A549 (cell line): ENCODE measurements around the gene GLIS1.

Source experiments
- EHMT2 ChIP-seq: fragments of 200-600 bp; sonication (generic); IDR thresholded peaks from 2 replicates; pipeline ENCODE4 v1.6.1; 2016; ENCODE audit warnings: antibody characterized with exemption, low read depth, mild to moderate bottlenecking, moderate library complexity
- ESRRA ChIP-seq: fragments of 150-350 bp; IDR thresholded peaks from 2 replicates; pipeline ENCODE4 v1.6.1; 2014; ENCODE audit warnings: mild to moderate bottlenecking, low read length, borderline replicate concordance
- HDAC2 ChIP-seq: fragments of 200-600 bp; sonication (generic); IDR thresholded peaks from 2 replicates; pipeline ENCODE4 v1.6.1; 2016
- MYC ChIP-seq: IDR thresholded peaks from 2 replicates; pipeline ENCODE4 v1.6.1; 2012; ENCODE audit warnings: mild to moderate bottlenecking, inconsistent platforms, low read length, improper control_type of control experiment, borderline replicate concordance
- NPAS2 ChIP-seq: fragments of 250-450 bp; sonication (Bioruptor Pico); IDR thresholded peaks from 2 replicates; pipeline ENCODE4 v1.8.0; 2022; ENCODE audit warnings: mild to moderate bottlenecking, moderate library complexity, borderline replicate concordance
- POLR2A ChIP-seq: IDR thresholded peaks from 2 replicates; pipeline ENCODE4 v1.6.1; 2012; ENCODE audit warnings: mild to moderate bottlenecking, low read length
- POLR2AphosphoS2 ChIP-seq: conservative IDR thresholded peaks from 2 replicates; pipeline ENCODE4 v1.6.1; 2012; ENCODE audit warnings: low read length, improper control_type of control experiment, inconsistent platforms
- RFX5 ChIP-seq: fragments of 450-650 bp; IDR thresholded peaks from 2 replicates; pipeline ENCODE4 v1.7.1; 2014; ENCODE audit warnings: antibody characterized with exemption, mild to moderate bottlenecking, moderate library complexity
- ZNF302 ChIP-seq: fragments of 250-450 bp; sonication (Bioruptor Pico); IDR thresholded peaks from 2 replicates; pipeline ENCODE4 v1.9.0; 2021; ENCODE audit warnings: inconsistent platforms, mild to moderate bottlenecking, moderate library complexity
- TF ChIP-seq, protein P1 (sequence below): fragments of >200 bp; sonication (Bioruptor Twin); formaldehyde crosslinking; IDR thresholded peaks from 3 replicates; pipeline ENCODE4 v1.5.1; 2016
- TF ChIP-seq, protein P2 (sequence below): fragments of 200-600 bp; sonication (generic); IDR thresholded peaks from 2 replicates; pipeline ENCODE4 v1.6.1; 2016; ENCODE audit warnings: antibody characterized with exemption, mild to moderate bottlenecking, moderate library complexity
- TF ChIP-seq, protein P3 (sequence below): fragments of 450-650 bp; IDR thresholded peaks from 2 replicates; pipeline ENCODE4 v1.6.1; 2014; ENCODE audit warnings: antibody characterized with exemption

DNA sequence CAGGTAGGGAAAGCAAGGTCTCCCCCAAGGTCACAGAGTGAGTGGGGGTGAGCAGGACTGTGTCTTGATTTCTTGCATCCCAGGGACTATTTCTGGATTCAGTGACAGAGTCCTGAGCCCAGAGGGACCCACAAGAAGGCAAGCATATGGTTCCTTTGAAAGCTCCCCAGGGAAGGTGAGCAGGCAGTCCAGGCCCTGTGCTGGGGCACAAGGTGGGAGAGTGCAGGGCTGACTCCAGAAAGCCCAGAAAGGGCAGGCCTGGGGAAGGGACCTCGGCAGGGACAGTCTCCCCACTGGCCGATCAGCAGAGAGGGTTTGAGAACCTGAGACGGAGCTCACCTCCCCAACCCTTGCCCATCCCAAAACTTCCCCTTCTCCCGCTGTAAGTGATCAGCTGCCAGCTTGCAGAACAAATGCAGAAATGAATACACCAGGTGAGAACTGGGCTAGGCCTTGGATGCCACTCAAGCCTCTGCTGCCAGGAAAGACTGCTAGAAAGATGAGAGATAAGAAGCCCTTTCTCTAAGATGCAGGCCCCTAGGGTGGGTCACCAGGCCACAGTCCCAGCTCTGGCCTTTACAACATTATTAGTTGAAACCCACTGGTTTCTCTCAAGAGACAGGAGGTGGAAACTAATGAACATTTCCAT is 121.0 kb downstream of the GLIS1 start:
- no peak for TF ChIP-seq NPAS2 (CRISPR knock-in tag)
- TF ChIP-seq, protein P1, sequence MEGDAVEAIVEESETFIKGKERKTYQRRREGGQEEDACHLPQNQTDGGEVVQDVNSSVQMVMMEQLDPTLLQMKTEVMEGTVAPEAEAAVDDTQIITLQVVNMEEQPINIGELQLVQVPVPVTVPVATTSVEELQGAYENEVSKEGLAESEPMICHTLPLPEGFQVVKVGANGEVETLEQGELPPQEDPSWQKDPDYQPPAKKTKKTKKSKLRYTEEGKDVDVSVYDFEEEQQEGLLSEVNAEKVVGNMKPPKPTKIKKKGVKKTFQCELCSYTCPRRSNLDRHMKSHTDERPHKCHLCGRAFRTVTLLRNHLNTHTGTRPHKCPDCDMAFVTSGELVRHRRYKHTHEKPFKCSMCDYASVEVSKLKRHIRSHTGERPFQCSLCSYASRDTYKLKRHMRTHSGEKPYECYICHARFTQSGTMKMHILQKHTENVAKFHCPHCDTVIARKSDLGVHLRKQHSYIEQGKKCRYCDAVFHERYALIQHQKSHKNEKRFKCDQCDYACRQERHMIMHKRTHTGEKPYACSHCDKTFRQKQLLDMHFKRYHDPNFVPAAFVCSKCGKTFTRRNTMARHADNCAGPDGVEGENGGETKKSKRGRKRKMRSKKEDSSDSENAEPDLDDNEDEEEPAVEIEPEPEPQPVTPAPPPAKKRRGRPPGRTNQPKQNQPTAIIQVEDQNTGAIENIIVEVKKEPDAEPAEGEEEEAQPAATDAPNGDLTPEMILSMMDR = no peak
- TF ChIP-seq RFX5 = no peak
- TF ChIP-seq, protein P2, sequence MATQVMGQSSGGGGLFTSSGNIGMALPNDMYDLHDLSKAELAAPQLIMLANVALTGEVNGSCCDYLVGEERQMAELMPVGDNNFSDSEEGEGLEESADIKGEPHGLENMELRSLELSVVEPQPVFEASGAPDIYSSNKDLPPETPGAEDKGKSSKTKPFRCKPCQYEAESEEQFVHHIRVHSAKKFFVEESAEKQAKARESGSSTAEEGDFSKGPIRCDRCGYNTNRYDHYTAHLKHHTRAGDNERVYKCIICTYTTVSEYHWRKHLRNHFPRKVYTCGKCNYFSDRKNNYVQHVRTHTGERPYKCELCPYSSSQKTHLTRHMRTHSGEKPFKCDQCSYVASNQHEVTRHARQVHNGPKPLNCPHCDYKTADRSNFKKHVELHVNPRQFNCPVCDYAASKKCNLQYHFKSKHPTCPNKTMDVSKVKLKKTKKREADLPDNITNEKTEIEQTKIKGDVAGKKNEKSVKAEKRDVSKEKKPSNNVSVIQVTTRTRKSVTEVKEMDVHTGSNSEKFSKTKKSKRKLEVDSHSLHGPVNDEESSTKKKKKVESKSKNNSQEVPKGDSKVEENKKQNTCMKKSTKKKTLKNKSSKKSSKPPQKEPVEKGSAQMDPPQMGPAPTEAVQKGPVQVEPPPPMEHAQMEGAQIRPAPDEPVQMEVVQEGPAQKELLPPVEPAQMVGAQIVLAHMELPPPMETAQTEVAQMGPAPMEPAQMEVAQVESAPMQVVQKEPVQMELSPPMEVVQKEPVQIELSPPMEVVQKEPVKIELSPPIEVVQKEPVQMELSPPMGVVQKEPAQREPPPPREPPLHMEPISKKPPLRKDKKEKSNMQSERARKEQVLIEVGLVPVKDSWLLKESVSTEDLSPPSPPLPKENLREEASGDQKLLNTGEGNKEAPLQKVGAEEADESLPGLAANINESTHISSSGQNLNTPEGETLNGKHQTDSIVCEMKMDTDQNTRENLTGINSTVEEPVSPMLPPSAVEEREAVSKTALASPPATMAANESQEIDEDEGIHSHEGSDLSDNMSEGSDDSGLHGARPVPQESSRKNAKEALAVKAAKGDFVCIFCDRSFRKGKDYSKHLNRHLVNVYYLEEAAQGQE = no peak
- TF ChIP-seq, protein P3, sequence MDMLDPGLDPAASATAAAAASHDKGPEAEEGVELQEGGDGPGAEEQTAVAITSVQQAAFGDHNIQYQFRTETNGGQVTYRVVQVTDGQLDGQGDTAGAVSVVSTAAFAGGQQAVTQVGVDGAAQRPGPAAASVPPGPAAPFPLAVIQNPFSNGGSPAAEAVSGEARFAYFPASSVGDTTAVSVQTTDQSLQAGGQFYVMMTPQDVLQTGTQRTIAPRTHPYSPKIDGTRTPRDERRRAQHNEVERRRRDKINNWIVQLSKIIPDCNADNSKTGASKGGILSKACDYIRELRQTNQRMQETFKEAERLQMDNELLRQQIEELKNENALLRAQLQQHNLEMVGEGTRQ = no peak
- no peak for TF ChIP-seq ESRRA
- no peak for TF ChIP-seq POLR2AphosphoS2
- TF ChIP-seq MYC = no peak
- TF ChIP-seq HDAC2 = no peak
- TF ChIP-seq ZNF302 (CRISPR knock-in tag) = no peak
- TF ChIP-seq EHMT2 = no peak
- TF ChIP-seq POLR2A = no peak
